Endothelial cell of umbilical vein (primary cell): Measurements from ENCODE around the gene TMEM174. TPM values are rescaled to one million over a fixed set of nuclear protein-coding genes. Genes with fewer than 3 reads are reported as not detected.

Experiments
- BruUV-seq: library from RNA; stranded (reverse); fragments of 400-500 nt; replicated peaks from 2 replicates; lab custom pipeline; 2021; lab: Mats Ljungman, UMichigan
- CTCF ChIA-PET: fragments of 300-600, 350-600 bp; sonication (Branson Sonifier 250); formaldehyde crosslinking; loops from one replicate; lab custom pipeline; 2021; ENCODE audit warnings: antibody characterized with exemption, inconsistent platforms; lab: Charles Lee
- POLR2A ChIA-PET: fragments of 300-600, 350-600 bp; sonication (Branson Sonifier 250); formaldehyde crosslinking; loops from one replicate; lab custom pipeline; 2021; ENCODE audit warnings: antibody characterized with exemption, inconsistent platforms; lab: Charles Lee
- DNase-seq: peaks from one replicate; pipeline ENCODE4 v3.0.0-alpha.2; 2011; ENCODE audit warnings: low read depth, low spot score
- FAIRE-seq: peaks from 2 replicates; lab custom pipeline; 2011; peaks lifted over from hg19 to GRCh38; lab: Jason Lieb, UNC
- H2AFZ ChIP-seq: 2 replicates; pipeline ENCODE4 v1.6.0; 2012; ENCODE audit warnings: low read depth, low read length, control low read depth, inconsistent platforms
- H3K27ac ChIP-seq: 2 replicates; pipeline ENCODE4 v1.5.1; 2011; ENCODE audit warnings: low read depth, mild to moderate bottlenecking, control low read depth, low read length, moderate library complexity; ENCODE audit not compliant: insufficient read depth
- H3K27me3 ChIP-seq, 2 experiments: 2 replicates each; pipeline versions ENCODE4 v1.6.0 to v1.6.1; 2011; ENCODE audit warnings: low read length in 2 of 2, mixed read lengths in 1 of 2; ENCODE audit not compliant: control insufficient read depth in 2 of 2, insufficient read depth in 2 of 2
- H3K36me3 ChIP-seq, 2 experiments: 2 replicates in 1 of 2; 3 replicates in 1 of 2; pipeline ENCODE4 v1.5.1; 2011; ENCODE audit warnings: low read length in 2 of 2, mild to moderate bottlenecking in 1 of 2, moderate library complexity in 1 of 2; ENCODE audit not compliant: control insufficient read depth in 2 of 2, insufficient read depth in 2 of 2; ENCODE audit errors: extremely low read depth in 1 of 2
- H3K4me1 ChIP-seq: 3 replicates; pipeline ENCODE4 v1.5.1; 2011; ENCODE audit warnings: mild to moderate bottlenecking, low read length; ENCODE audit not compliant: control insufficient read depth, insufficient read depth; ENCODE audit errors: extremely low read depth
- H3K4me2 ChIP-seq: 2 replicates; pipeline ENCODE4 v1.6.1; 2011; ENCODE audit warnings: low read length, control low read depth, mixed read lengths; ENCODE audit not compliant: insufficient read depth
- H3K4me3 ChIP-seq, 3 experiments: fragments of 200-600 bp in 1 of 3; sonication (generic), shearing (Covaris generic) in 1 of 3; replicated peaks in 1 of 3; 2 replicates each; pipeline ENCODE4 v1.5.1; 2011 to 2016; ENCODE audit warnings: control low read depth in 3 of 3, low read length in 3 of 3, mild to moderate bottlenecking in 2 of 3, inconsistent platforms in 1 of 3, low read depth in 1 of 3, moderate library complexity in 1 of 3; ENCODE audit not compliant: insufficient read depth in 1 of 3
- H3K79me2 ChIP-seq: 2 replicates; pipeline ENCODE4 v1.6.0; 2012; ENCODE audit warnings: low read length, inconsistent platforms; ENCODE audit not compliant: control insufficient read depth, insufficient read depth
- H3K9ac ChIP-seq: replicated peaks from 2 replicates; pipeline ENCODE3; 2011; ENCODE audit warnings: low read length, control low read depth; ENCODE audit not compliant: insufficient read depth; ENCODE audit errors: extremely low read depth
- H3K9me1 ChIP-seq: replicated peaks from 3 replicates; pipeline ENCODE4 v1.6.0; 2011; ENCODE audit warnings: mild to moderate bottlenecking, low read length; ENCODE audit not compliant: control insufficient read depth, insufficient read depth; ENCODE audit errors: extremely low read depth
- H3K9me3 ChIP-seq: replicated peaks from 2 replicates; pipeline ENCODE4 v1.5.1; 2012; ENCODE audit warnings: low read length, inconsistent platforms; ENCODE audit not compliant: control insufficient read depth, insufficient read depth
- H4K20me1 ChIP-seq: replicated peaks from 2 replicates; pipeline ENCODE3; 2011; ENCODE audit warnings: mild to moderate bottlenecking, low read length; ENCODE audit not compliant: control insufficient read depth, insufficient read depth; ENCODE audit errors: extremely low read depth
- EZH2 ChIP-seq: IDR thresholded peaks from 2 replicates; pipeline ENCODE4 v1.6.1; 2012; ENCODE audit warnings: borderline replicate concordance, low read depth, mild to moderate bottlenecking, moderate library complexity, low read length, inconsistent platforms; ENCODE audit not compliant: severe bottlenecking
- FOS ChIP-seq: IDR thresholded peaks from 2 replicates; pipeline ENCODE4 v1.6.1; 2011; ENCODE audit warnings: mild to moderate bottlenecking, low read length, moderate library complexity, borderline replicate concordance; ENCODE audit not compliant: insufficient read depth
- GATA2 ChIP-seq: IDR thresholded peaks from 2 replicates; pipeline ENCODE4 v1.7.0; 2011; ENCODE audit warnings: low read depth, mild to moderate bottlenecking, moderate library complexity, mixed read lengths, low read length; ENCODE audit not compliant: insufficient read length, insufficient read depth
- JUN ChIP-seq: IDR thresholded peaks from 2 replicates; pipeline ENCODE4 v1.6.1; 2011; ENCODE audit warnings: borderline replicate concordance, low read depth; ENCODE audit not compliant: insufficient read length, insufficient read depth
- MAX ChIP-seq: IDR thresholded peaks from 2 replicates; pipeline ENCODE4 v1.6.1; 2011; ENCODE audit not compliant: insufficient read depth, insufficient read length
- MYC ChIP-seq: IDR thresholded peaks from one replicate; pipeline ENCODE4 v1.6.1; 2011; ENCODE audit warnings: mild to moderate bottlenecking, low read depth, low read length
- POLR2A ChIP-seq: IDR thresholded peaks from 2 replicates; pipeline ENCODE4 v1.6.1; 2012; ENCODE audit warnings: low read depth, mild to moderate bottlenecking, control low read depth, low read length
- POLR2AphosphoS5 ChIP-seq: IDR thresholded peaks from 2 replicates; pipeline ENCODE4 v1.6.1; 2012; ENCODE audit warnings: low read depth, mild to moderate bottlenecking, control low read depth, low read length, moderate library complexity; ENCODE audit not compliant: insufficient read depth
- dilution Hi-C: fragments of 300-500 bp; cut with MboI; formaldehyde crosslinking; loops from one replicate; pipeline ENCODE4 v1.15.0; 2019; ENCODE audit warnings: low sequenced_read_pairs; ENCODE audit not compliant: extremely low pct_ligation_motif_present
- intact Hi-C: fragments of 100-400 bp; cut with micrococcal nuclease; formaldehyde crosslinking; loops from one replicate; pipeline ENCODE4 v1.10.0; 2022
- polyA plus RNA-seq, 4 experiments: library from polyadenylated mRNA; depleted of rRNA in 3 of 4; stranded (reverse) in 3 of 4; unstranded in 1 of 4; fragments of >200 nt; gene quantifications; 2 replicates each; pipeline versions ENCODE4 v1.2.1 to v1.2.3, GENCODE V29; 2011 to 2012; ENCODE audit warnings: missing spikeins in 1 of 4
- total RNA-seq: library from RNA; stranded (reverse); gene quantifications from 2 replicates; pipeline ENCODE4 v1.2.3, GENCODE V29; 2021
- TF ChIP-seq, protein P1 (sequence below), 2 donors: IDR thresholded peaks; 1 replicate in 1 of 2; 2 replicates in 1 of 2; pipeline ENCODE4 v1.5.1; 2011; ENCODE audit warnings: low read length in 2 of 2, mild to moderate bottlenecking in 2 of 2, moderate library complexity in 2 of 2, control low read depth in 1 of 2, inconsistent platforms in 1 of 2, low read depth in 1 of 2; ENCODE audit not compliant: insufficient read depth in 1 of 2; ENCODE audit errors: extremely low read depth in 1 of 2

Gene TMEM174
- total and polyA plus RNA-seq, 2 donors (not counting 3 experiments of a cell fraction or from before 2014, with no cell fraction given) = not detected

- ChIA-PET POLR2A (no interaction called here), CTCF (interaction anchor here (1.2 to 3.2 kb wide), 2 partner anchors 11 to 20 kb away, joined by 7 to 24 read pairs; no protein-coding TSS in a partner anchor)
- Histone ChIP-seq H3K9me1 (no peaks in the 10 kb centered on the region), H4K20me1 (no peaks in the 10 kb centered on the region), H3K4me2 (no peak overlapping the region), H3K36me3 (no peaks in the 10 kb centered on the region), H3K27ac (no peak overlapping the region), H3K4me3 (no peak overlapping the region), H3K9ac (no peak overlapping the region), H3K9me3 (no peaks in the 10 kb centered on the region), H3K4me1 (peaks cover 20% of the 10 kb centered on the region), H3K79me2 (no peaks in the 10 kb centered on the region), H2AFZ (no peak overlapping the region), H3K27me3 (peaks cover 0 to 2% of the 10 kb centered on the region in 2 experiments)
- DNase-seq (no peak), FAIRE-seq (no peak)
- no TSS peak for BruUV-seq
- intact Hi-C loops (no loop called here), dilution Hi-C loops (no loop called here)
- TF ChIP-seq GATA2 = no peak
- no peak for TF ChIP-seq MYC
- no peak for TF ChIP-seq POLR2A
- no peak for TF ChIP-seq MAX
- no peak for TF ChIP-seq FOS
- TF ChIP-seq, protein P1, sequence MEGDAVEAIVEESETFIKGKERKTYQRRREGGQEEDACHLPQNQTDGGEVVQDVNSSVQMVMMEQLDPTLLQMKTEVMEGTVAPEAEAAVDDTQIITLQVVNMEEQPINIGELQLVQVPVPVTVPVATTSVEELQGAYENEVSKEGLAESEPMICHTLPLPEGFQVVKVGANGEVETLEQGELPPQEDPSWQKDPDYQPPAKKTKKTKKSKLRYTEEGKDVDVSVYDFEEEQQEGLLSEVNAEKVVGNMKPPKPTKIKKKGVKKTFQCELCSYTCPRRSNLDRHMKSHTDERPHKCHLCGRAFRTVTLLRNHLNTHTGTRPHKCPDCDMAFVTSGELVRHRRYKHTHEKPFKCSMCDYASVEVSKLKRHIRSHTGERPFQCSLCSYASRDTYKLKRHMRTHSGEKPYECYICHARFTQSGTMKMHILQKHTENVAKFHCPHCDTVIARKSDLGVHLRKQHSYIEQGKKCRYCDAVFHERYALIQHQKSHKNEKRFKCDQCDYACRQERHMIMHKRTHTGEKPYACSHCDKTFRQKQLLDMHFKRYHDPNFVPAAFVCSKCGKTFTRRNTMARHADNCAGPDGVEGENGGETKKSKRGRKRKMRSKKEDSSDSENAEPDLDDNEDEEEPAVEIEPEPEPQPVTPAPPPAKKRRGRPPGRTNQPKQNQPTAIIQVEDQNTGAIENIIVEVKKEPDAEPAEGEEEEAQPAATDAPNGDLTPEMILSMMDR (IDR thresholded peaks at IDR 0.05; ENCODE audit: extremely low read depth in 1 of 2, insufficient read depth in 1 of 2, low read depth in 1 of 2, low read length in 2 of 2) = no peak
- no peak for TF ChIP-seq EZH2
- no peak for TF ChIP-seq POLR2AphosphoS5
- no peak for TF ChIP-seq JUN
These were observed 22.1 kb upstream of the TMEM174 start for GRCh38 chr5:73150876-73151275.
